Measurements from ENCODE around the gene VARS2.

GRCh38 chr6:30876039-30876730 is 37.9 kb upstream of the VARS2 start:
- TF ChIP-seq CTCF (conservative IDR thresholded peaks at IDR 0.05) (no peak), ZFX (IDR thresholded peaks at IDR 0.05) (no peak)

All from C4-2B (cell line).